ENCODE data around the gene SURF6.
"Not testable (repeated sequence)": the region's sequence is repeated elsewhere in the genome, so short reads cannot be mapped to it uniquely, and the experiment has no call there.

Gene SURF6

DNA sequence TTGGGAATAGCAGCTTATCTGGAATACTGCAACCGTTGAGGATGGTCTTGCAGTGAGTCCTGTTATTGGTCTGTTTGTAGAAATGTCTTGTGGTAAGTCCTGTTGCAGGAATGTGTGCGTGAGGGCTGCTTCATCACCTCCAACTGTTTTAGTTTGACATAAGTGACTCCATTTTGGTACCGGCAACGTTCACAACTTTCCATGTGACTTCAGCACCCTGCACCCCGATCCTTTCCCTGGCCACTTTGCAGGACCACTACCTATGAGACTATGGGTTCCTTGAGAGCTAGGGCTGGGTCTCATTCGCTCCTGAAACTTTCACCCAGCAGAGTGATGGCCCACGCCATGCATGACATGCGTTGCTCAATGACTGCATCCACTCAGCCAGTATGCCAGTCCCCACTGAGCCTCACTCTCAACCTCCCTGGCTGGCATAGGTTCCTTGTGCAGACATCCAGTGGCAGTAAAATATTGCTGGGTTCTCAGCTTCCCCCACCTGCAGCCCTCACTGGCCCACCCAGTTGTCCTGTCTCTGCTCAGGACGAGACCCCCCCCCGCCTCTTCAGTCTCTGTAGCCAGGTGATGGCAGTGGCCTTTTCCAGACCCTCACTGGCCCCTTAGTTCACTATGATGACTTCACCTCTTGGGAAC is 8.0 kb downstream of the SURF6 start:
- DNase-seq (ENCODE audit: low read depth in 2 of 2), result no peak

DNA sequence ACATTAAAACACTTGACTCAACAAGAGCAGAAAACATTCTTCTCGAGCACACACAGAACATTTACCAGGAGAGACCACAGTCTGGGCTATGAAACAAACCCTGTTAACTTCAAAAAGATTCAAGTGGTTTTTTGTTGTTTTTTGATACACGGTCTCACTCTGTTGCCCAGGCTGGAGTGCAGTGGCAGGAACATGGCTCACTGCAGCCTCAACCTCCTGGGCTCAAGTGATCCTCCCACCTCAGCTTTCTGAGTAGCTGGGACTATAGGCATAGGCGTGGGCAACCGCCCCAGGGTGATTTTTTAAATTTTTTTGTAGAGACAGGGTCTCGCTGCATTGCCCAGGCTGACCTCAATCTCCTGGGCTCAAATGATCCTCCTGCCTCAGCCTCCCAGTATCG is 9.0 kb downstream of the SURF6 start:
- DNase-seq (ENCODE audit: low read depth in 2 of 2), result not testable (repeated sequence)

GRCh38 chr9:133323991-133324703 is 11.8 kb downstream of the SURF6 start:
- no peak for DNase-seq (ENCODE audit: low read depth in 2 of 2)

GRCh38 chr9:133323211-133323610 is 12.8 kb downstream of the SURF6 start:
- no peak for DNase-seq (ENCODE audit: low read depth in 2 of 2)

- DNase-seq (ENCODE audit: low read depth in 2 of 2), result no peak
Observed at GRCh38 chr9:133322701-133323100, 13.3 kb downstream of the SURF6 start.

DNA sequence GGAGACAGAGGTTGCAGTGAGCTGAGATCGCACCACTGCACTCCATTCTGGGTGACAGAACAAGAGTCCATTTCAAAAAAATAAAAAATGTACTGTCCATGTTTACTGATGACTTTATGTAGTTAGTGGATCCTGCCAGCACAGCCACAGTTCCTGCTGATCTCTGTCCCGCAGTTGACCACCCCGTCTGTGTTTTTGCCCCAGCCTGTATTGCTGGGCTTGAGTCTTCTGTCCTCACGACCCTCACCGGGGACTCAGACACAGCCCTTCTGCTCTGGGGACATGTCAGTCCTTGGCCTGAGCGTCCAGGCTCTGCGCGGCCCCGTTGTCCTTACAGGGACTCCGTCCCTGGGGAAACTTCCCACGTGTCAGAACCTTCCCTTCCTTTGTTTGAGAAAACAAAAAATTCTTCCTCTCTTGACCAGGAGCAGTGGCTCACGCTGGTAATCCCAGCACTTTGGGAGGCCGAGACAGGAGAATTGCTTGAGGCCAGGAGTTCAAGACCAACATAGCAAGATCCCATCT is 14.5 kb downstream of the SURF6 start:
- no peak for DNase-seq (ENCODE audit: low read depth in 2 of 2)

DNA sequence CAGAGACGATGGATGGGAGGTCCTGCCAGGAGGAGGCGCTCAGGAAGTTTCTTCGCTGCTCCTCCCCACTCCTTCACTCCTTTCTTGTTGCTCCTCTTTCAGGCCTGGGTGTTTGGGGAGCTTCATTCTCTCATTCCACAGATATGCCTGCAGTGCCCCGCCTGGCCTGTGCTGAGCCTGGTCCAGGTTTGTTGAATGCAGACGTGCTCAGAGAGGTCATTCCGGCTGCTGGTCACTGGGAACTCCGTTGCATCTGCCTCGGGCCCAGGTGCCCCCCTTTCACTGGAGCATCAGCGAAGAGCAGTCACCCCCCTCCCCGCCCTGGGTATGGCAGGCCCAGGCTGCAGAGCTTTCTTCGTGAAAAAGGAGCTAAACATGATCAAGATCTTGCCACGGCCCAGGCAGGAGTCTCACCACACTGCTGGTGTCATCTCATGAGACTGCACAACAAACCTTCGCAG is 15.5 kb downstream of the SURF6 start:
- no peak for DNase-seq (ENCODE audit: low read depth in 2 of 2)

GRCh38 chr9:133317551-133317950 is 18.4 kb downstream of the SURF6 start:
- not testable (repeated sequence) for DNase-seq (ENCODE audit: low read depth in 2 of 2)

- no peak for DNase-seq (ENCODE audit: low read depth in 2 of 2)
Observed at GRCh38 chr9:133315997-133316396, 20.0 kb downstream of the SURF6 start.

- DNase-seq (ENCODE audit: low read depth in 2 of 2), result no peak
Observed at GRCh38 chr9:133309608-133310007, 26.4 kb downstream of the SURF6 start.

DNA sequence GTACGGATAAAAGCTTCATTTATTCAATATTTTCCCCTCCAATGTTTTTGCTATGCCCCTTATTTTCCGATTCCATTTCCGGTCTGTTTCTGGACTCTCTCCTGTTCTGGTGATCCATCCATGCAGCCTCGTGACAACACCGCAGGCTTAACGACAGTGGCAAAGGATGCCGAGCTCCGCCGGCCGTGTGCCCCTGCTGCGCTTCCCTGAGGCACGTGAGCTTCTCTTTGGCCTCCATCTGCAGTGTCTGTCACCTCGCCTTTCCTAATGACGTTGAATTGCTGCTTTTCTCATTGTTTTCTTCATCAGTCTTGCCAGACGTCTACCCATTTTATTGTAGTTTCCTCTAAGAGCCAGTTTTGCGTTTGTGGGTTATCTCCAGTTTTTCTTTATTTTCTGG is 28.7 kb downstream of the SURF6 start:
- no peak for DNase-seq (ENCODE audit: low read depth in 2 of 2)

- no peak for DNase-seq (ENCODE audit: low read depth in 2 of 2)
Observed at GRCh38 chr9:133306242-133307204, 29.5 kb downstream of the SURF6 start.

DNA sequence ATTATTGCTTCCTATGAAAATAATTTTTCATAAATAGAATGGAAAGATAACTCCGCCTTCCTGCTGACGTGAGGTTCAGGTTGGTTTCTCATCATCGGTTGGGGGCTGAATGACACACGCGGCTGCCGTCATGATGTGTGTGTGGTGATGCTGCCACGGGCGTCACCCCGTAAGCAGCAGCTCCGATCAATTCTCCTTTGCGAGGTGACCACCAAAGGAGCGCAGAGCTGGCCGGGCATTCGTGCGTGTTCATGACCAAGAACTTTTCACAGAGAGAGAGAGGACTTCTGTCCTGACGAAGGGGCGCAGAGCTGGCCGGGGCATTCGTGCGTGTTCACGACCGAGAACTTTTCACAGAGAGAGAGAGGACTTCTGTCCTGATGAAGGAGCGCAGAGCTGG is 30.3 kb downstream of the SURF6 start:
- DNase-seq (ENCODE audit: low read depth in 2 of 2), result no peak

- DNase-seq (ENCODE audit: low read depth in 2 of 2), result no peak
Observed at GRCh38 chr9:133304477-133305377, 31.3 kb downstream of the SURF6 start.

DNA sequence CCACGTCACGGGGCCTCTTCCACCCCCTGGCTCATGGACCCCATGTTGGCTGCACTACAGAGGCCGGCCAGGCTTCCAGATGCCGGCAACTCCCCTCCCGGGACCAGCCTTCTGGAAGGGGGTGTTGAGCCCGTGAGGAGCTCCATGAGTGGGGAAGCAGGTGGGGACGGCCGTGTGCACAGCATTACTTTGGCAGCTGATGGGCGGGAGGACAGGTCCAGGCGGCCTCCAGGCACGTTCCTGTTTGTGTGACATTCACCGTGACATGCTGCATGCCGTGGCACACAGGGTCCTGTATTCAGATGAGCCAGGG is 31.9 kb downstream of the SURF6 start:
- no peak for DNase-seq (ENCODE audit: low read depth in 2 of 2)

- DNase-seq (ENCODE audit: low read depth in 2 of 2), result no peak
Observed at GRCh38 chr9:133303266-133304157, 32.5 kb downstream of the SURF6 start.

DNA sequence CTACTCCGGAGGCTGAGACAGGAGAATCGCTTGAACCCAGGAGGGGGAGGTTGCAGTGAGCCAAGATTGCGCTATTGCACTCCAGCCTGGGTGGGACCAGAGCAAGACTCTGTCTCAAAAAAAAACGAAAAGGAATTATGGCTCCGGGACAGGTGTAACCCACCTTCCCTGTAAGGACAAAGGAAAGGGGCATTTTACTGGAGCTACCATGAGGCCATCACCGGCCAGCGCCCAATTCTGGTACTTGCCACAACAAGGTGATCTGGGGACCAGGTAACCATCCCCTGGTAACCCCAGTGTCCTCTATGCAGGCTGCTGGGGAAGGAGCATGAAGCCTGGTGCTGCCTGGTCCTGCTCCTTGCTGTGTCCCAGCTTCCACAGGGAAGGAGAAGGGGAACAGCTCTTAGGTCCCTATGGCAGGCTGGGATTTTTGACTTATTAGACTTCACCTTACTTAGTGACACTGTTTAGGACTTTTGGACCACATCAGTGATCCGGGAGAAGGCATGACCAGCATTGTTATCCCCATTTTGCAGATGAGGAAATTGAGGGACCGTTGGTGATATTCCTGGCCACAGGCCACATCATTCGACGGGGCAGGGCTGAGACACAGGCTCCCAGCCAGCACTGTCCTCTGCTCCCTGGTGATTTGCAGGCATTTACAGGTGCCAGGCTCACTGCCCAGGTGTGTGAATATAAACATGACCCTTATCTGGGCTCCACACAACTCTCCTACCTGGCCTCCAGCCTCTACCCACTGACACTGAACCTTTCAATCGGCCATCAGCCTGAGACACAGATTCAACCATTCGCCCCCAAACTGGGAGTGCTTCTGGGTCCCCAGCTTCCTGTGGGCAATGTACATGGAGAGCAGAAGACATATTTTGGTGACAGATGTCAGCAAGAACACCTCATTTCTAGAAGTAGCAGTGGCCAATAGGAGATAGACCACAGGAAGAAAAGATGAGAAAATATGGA is 34.4 kb downstream of the SURF6 start:
- DNase-seq (ENCODE audit: low read depth in 2 of 2), result no peak

DNA sequence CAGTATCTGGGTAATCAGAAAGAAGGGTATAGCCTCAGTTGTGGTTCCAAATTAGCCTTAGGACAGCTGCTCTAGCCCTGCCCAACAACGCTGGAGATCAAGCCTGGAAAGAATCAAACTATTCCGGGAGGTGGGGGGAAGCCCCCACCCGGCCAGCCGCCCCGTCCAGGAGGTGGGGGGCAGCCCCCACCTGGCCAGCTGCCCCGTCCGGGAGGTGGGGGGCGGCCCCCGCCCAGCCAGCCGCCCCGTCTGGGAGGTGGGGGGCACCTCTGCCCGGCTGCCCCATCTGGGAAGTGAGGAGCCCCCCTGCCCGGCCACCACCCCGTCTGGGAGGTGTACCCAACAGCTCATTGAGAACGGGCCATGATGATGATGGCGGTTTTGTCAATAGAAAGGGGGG is 36.0 kb downstream of the SURF6 start:
- not testable (repeated sequence) for DNase-seq (ENCODE audit: low read depth in 2 of 2)

GRCh38 chr9:133294257-133294656 is 41.7 kb downstream of the SURF6 start:
- DNase-seq (ENCODE audit: low read depth in 2 of 2), result no peak
